ENCODE measurements around the gene CD28. TPM values are rescaled to one million over a fixed set of nuclear protein-coding genes. Genes with fewer than 3 reads are reported as not detected.

The CD28 gene
- total and polyA plus RNA-seq, 7 experiments from 2014 or later, result 52.2 to 224 (median 113) TPM

- Histone ChIP-seq H3K27me3 (ENCODE audit: control insufficient read depth in 2 of 2, insufficient read depth in 2 of 2, low read length in 2 of 2) (no peaks in the 10 kb centered on the region), H3K36me3 (ENCODE audit: control insufficient read depth in 2 of 3, insufficient read depth in 3 of 3, low read length in 3 of 3) (peaks cover 0 to 11% (median 0%) of the 10 kb centered on the region in 3 experiments), H3K4me3 (ENCODE audit: low read length) (peak overlapping the region; percentile 21), H3K4me1 (ENCODE audit: control insufficient read depth in 2 of 2, insufficient read depth in 2 of 2, low read length in 2 of 2) (peaks cover 83 to 91% of the 10 kb centered on the region in 2 donors), H3K9me3 (ENCODE audit: control insufficient read depth in 2 of 3, low read length in 3 of 3) (no peaks in the 10 kb centered on the region), H3K27ac (ENCODE audit: low read depth, low read length) (peak overlapping the region; percentile 71)
- Mint-ChIP-seq H3K9me3 (peaks cover 0 to 23% (median 0%) of the 10 kb centered on the region in 11 donors), H3K27ac (peak overlapping the region; percentile 90 to 99 (median 97)), H3K4me1 (peaks cover 70 to 100% (median 94%) of the 10 kb centered on the region in 7 donors), H3K27me3 (no peaks in the 10 kb centered on the region), H3K36me3 (peaks cover 25 to 62% (median 41%) of the 10 kb centered on the region in 5 donors), H3K4me3 (peak overlapping the region; percentile 69 to 91 (median 80))
- ATAC-seq (peak; percentile 88), DNase-seq (peak in 7 of 9 donors; percentile 72 to 90 (median 84))
- ChIA-PET CTCF (interaction anchor here (0.7 to 3.9 kb wide), 10 partner anchors 10 to 235 kb away, joined by 3 to 31 read pairs (median 6); partner anchors contain the start of gene CD28), POLR2A (interaction anchor here (0.6 to 11.2 kb wide), 19 partner anchors 12 to 266 kb away, joined by 3 to 343 read pairs (median 4); partner anchors contain the start of gene CD28)
- intact Hi-C loops (cut with micrococcal nuclease), result loop anchor here (1.0 to 2.0 kb wide), 5 partner anchors 11 to 63 kb away; partner anchors contain the start of gene CD28 (in 1 of the 2)
These were observed 13.3 kb downstream of the CD28 start for GRCh38 chr2:203719456-203720410.

- peaks cover 18 to 57% (median 39%) of the 10 kb centered on the region in 5 donors for H3K36me3 Mint-ChIP-seq
- DNase-seq, result peak in 1 of 9 donors; percentile 34
- H3K9me3 Mint-ChIP-seq, result peaks cover 0 to 19% (median 0%) of the 10 kb centered on the region in 11 donors
- H3K27me3 ChIP-seq (ENCODE audit: control insufficient read depth in 2 of 2, insufficient read depth in 2 of 2, low read length in 2 of 2), result no peaks in the 10 kb centered on the region
- POLR2A ChIA-PET, result interaction anchor here (0.5 to 11.2 kb wide), 9 partner anchors 8 to 228 kb away, joined by 3 to 343 read pairs (median 5); partner anchors contain the start of gene CD28
- H3K27me3 Mint-ChIP-seq, result no peaks in the 10 kb centered on the region
- peaks cover 81 to 92% of the 10 kb centered on the region in 2 donors for H3K4me1 ChIP-seq (ENCODE audit: control insufficient read depth in 2 of 2, insufficient read depth in 2 of 2, low read length in 2 of 2)
- peaks cover 0 to 5% (median 0%) of the 10 kb centered on the region in 3 experiments for H3K36me3 ChIP-seq (ENCODE audit: control insufficient read depth in 2 of 3, insufficient read depth in 3 of 3, low read length in 3 of 3)
- no peak for ATAC-seq
- H3K27ac ChIP-seq (ENCODE audit: low read depth, low read length), result peak overlapping the region; percentile 71
- peaks cover 63 to 100% (median 92%) of the 10 kb centered on the region in 7 donors for H3K4me1 Mint-ChIP-seq
- CTCF ChIA-PET, result interaction anchor here (0.5 to 3.9 kb wide), 10 partner anchors 9 to 94 kb away, joined by 3 to 31 read pairs (median 3); partner anchors contain the start of gene CD28
- H3K4me3 Mint-ChIP-seq, result peak overlapping the region; percentile 70 to 91 (median 78)
- intact Hi-C loops (cut with micrococcal nuclease), result loop anchor here (1.0 kb wide), 4 partner anchors 9 to 20 kb away; partner anchors contain the start of gene CD28 (in 1 of the 2)
- peak overlapping the region; percentile 90 to 99 (median 97) for H3K27ac Mint-ChIP-seq
- H3K4me3 ChIP-seq (ENCODE audit: low read length), result peak overlapping the region; percentile 21
- no peaks in the 10 kb centered on the region for H3K9me3 ChIP-seq (ENCODE audit: control insufficient read depth in 2 of 3, low read length in 3 of 3)
These were observed 14.7 kb downstream of the CD28 start for GRCh38 chr2:203720915-203721672.

DNA sequence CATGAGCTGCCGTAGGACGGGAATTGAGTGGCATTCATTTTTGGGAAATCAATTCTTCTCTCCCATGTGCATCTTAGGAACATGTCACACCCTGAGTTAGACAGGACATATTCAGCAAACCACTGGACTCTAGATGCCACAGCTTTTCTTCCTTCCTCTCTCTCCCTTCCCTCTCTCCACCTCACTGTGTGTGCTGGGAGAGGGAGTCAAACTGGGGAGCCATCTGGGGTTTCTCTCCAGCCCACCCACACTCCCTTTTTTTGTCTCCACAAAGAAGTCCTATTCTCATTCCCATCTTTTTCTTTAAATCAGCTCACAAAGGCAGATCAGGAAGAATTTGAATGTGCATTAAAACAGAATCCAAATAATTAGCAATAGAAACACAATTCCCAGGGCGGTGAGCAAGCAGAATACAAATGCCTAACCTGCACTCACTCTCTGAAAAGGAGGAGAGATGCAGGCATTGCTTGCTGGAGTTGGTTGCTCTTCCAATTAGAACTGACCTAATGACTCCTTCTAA lies 15.4 kb downstream of the CD28 start:
- H3K9me3 ChIP-seq (ENCODE audit: control insufficient read depth in 2 of 3, low read length in 3 of 3), result no peaks in the 10 kb centered on the region
- peak overlapping the region; percentile 21 for H3K4me3 ChIP-seq (ENCODE audit: low read length)
- Mint-ChIP-seq H3K4me3 (peak overlapping the region; percentile 70 to 91 (median 78)), H3K9me3 (peaks cover 0 to 14% (median 0%) of the 10 kb centered on the region in 11 donors), H3K27ac (peak overlapping the region; percentile 90 to 99 (median 97)), H3K36me3 (peaks cover 17 to 57% (median 41%) of the 10 kb centered on the region in 5 donors), H3K27me3 (no peaks in the 10 kb centered on the region), H3K4me1 (peaks cover 61 to 100% (median 94%) of the 10 kb centered on the region in 7 donors)
- peaks cover 76 to 92% of the 10 kb centered on the region in 2 donors for H3K4me1 ChIP-seq (ENCODE audit: control insufficient read depth in 2 of 2, insufficient read depth in 2 of 2, low read length in 2 of 2)
- intact Hi-C loops (cut with micrococcal nuclease), result no loop called here
- no peak for ATAC-seq
- CTCF ChIA-PET, result interaction anchor here (0.5 to 3.9 kb wide), 8 partner anchors 11 to 176 kb away, joined by 3 to 31 read pairs (median 4); no protein-coding TSS in a partner anchor
- no peaks in the 10 kb centered on the region for H3K27me3 ChIP-seq (ENCODE audit: control insufficient read depth in 2 of 2, insufficient read depth in 2 of 2, low read length in 2 of 2)
- no peak for DNase-seq
- peaks cover 0 to 8% (median 4%) of the 10 kb centered on the region in 3 experiments for H3K36me3 ChIP-seq (ENCODE audit: control insufficient read depth in 2 of 3, insufficient read depth in 3 of 3, low read length in 3 of 3)
- POLR2A ChIA-PET, result interaction anchor here (0.9 to 11.2 kb wide), 8 partner anchors 9 to 192 kb away, joined by 3 to 343 read pairs (median 4); partner anchors contain the start of gene CD28
- H3K27ac ChIP-seq (ENCODE audit: low read depth, low read length), result peak overlapping the region; percentile 71

GRCh38 chr2:203722411-203722810 lies 16.0 kb downstream of the CD28 start:
- intact Hi-C loops (cut with micrococcal nuclease), result no loop called here
- CTCF ChIA-PET, result interaction anchor here (0.5 to 0.7 kb wide), 3 partner anchors 13 to 175 kb away, joined by 3 to 4 read pairs (median 4); no protein-coding TSS in a partner anchor
- no peaks in the 10 kb centered on the region for H3K27me3 Mint-ChIP-seq

GRCh38 chr2:203728321-203728720 lies 21.9 kb downstream of the CD28 start:
- peaks cover 43 to 96% (median 90%) of the 10 kb centered on the region in 7 donors for H3K4me1 Mint-ChIP-seq
- intact Hi-C loops (cut with micrococcal nuclease), result no loop called here
- CTCF ChIA-PET, result interaction anchor here (0.7 kb wide), 1 partner anchor 14 kb away, joined by 3 read pairs; no protein-coding TSS in a partner anchor
- H3K36me3 Mint-ChIP-seq, result peaks cover 30 to 79% (median 73%) of the 10 kb centered on the region in 5 donors
- no peaks in the 10 kb centered on the region for H3K27me3 Mint-ChIP-seq
- peaks cover 12 to 30% (median 27%) of the 10 kb centered on the region in 3 experiments for H3K36me3 ChIP-seq (ENCODE audit: control insufficient read depth in 2 of 3, insufficient read depth in 3 of 3, low read length in 3 of 3)
- ATAC-seq, result no peak
- no peaks in the 10 kb centered on the region for H3K27me3 ChIP-seq (ENCODE audit: control insufficient read depth in 2 of 2, insufficient read depth in 2 of 2, low read length in 2 of 2)
- H3K27ac Mint-ChIP-seq, result peak overlapping the region in 5 of 9 donors; percentile 15 to 95 (median 65)
- H3K27ac ChIP-seq (ENCODE audit: low read depth, low read length), result peak overlapping the region; percentile 15
- H3K9me3 ChIP-seq (ENCODE audit: control insufficient read depth in 2 of 3, low read length in 3 of 3), result no peaks in the 10 kb centered on the region
- H3K9me3 Mint-ChIP-seq, result peaks cover 0 to 4% (median 0%) of the 10 kb centered on the region in 11 donors
- DNase-seq, result no peak
- H3K4me3 Mint-ChIP-seq, result peak overlapping the region in 1 of 10 donors; percentile 20
- no peak overlapping the region for H3K4me3 ChIP-seq (ENCODE audit: low read length)
- POLR2A ChIA-PET, result interaction anchor here (1.6 to 6.7 kb wide), 3 partner anchors 8 to 21 kb away, joined by 4 to 108 read pairs (median 11); no protein-coding TSS in a partner anchor
- peaks cover 58 to 85% of the 10 kb centered on the region in 2 donors for H3K4me1 ChIP-seq (ENCODE audit: control insufficient read depth in 2 of 2, insufficient read depth in 2 of 2, low read length in 2 of 2)

More at GRCh38 chr2:203722411-203722810, 16.0 kb downstream of the CD28 start:
- ATAC-seq (no peak), DNase-seq (no peak)
- Histone ChIP-seq H3K27ac (ENCODE audit: low read depth, low read length) (peak overlapping the region; percentile 71), H3K36me3 (ENCODE audit: control insufficient read depth in 2 of 3, insufficient read depth in 3 of 3, low read length in 3 of 3) (peaks cover 0 to 12% (median 8%) of the 10 kb centered on the region in 3 experiments), H3K9me3 (ENCODE audit: control insufficient read depth in 2 of 3, low read length in 3 of 3) (no peaks in the 10 kb centered on the region), H3K4me1 (ENCODE audit: control insufficient read depth in 2 of 2, insufficient read depth in 2 of 2, low read length in 2 of 2) (peaks cover 70 to 88% of the 10 kb centered on the region in 2 donors), H3K4me3 (ENCODE audit: low read length) (no peak overlapping the region), H3K27me3 (ENCODE audit: control insufficient read depth in 2 of 2, insufficient read depth in 2 of 2, low read length in 2 of 2) (no peaks in the 10 kb centered on the region)
- POLR2A ChIA-PET, result interaction anchor here (0.6 to 11.2 kb wide), 8 partner anchors 9 to 193 kb away, joined by 3 to 343 read pairs (median 3); partner anchors contain the start of gene CD28
- peak overlapping the region; percentile 90 to 99 (median 97) for H3K27ac Mint-ChIP-seq
- peaks cover 15 to 59% (median 43%) of the 10 kb centered on the region in 5 donors for H3K36me3 Mint-ChIP-seq
- peak overlapping the region; percentile 6 to 91 (median 74) for H3K4me3 Mint-ChIP-seq
- H3K4me1 Mint-ChIP-seq, result peaks cover 59 to 100% (median 94%) of the 10 kb centered on the region in 7 donors
- peaks cover 0 to 11% (median 0%) of the 10 kb centered on the region in 11 donors for H3K9me3 Mint-ChIP-seq

Data from naive thymus-derived CD4-positive, alpha-beta T cell (primary cell).